A549 (cell line): ENCODE measurements around the gene RCAN2. TPM values are rescaled to one million over a fixed set of nuclear protein-coding genes. Genes with fewer than 3 reads are reported as not detected.

Source experiments
- ATAC-seq, 2 experiments: fragments of 200-7000 bp in 1 of 2; fragments of >200 bp in 1 of 2; cut with Nextera tagmentation in 1 of 2; cut with Tn5 transposase in 1 of 2; 3 replicates each; pipeline versions ENCODE4 v1.8.0 to v1.9.1; 2018 to 2020; ENCODE audit warnings: mild to moderate bottlenecking in 1 of 2, moderate library complexity in 1 of 2
- CTCF ChIA-PET: fragments of 300-600 bp; sonication (Branson Sonifier 250); formaldehyde crosslinking; extraction: SDS; loops from one replicate; lab custom pipeline; 2021; ENCODE audit warnings: antibody characterized with exemption, inconsistent platforms; lab: Yijun Ruan, JAX
- POLR2A ChIA-PET: fragments of 350-600 bp; formaldehyde crosslinking; extraction: SDS; loops from one replicate; lab custom pipeline; 2021; ENCODE audit warnings: antibody characterized with exemption, inconsistent platforms; lab: Yijun Ruan, JAX
- DNase-seq, 2 experiments: peaks; one replicate each; pipeline versions ENCODE4 v3.0.0 to v3.0.0-alpha.2; 2011 to 2016; ENCODE audit warnings: low read depth in 1 of 2, low spot score in 1 of 2
- FAIRE-seq: peaks from 2 replicates; lab custom pipeline; 2011; peaks lifted over from hg19 to GRCh38; lab: Jason Lieb, UNC
- H3K27ac ChIP-seq, 2 experiments: fragments of >200 bp; sonication (Bioruptor Twin); formaldehyde crosslinking; 3 replicates each; pipeline ENCODE4 v1.5.1; 2016 to 2017
- H3K4me1 ChIP-seq: fragments of >200 bp; sonication (Bioruptor Twin); formaldehyde crosslinking; 3 replicates; pipeline ENCODE4 v1.6.1; 2016
- H3K4me2 ChIP-seq: fragments of >200 bp; sonication (Bioruptor Twin); formaldehyde crosslinking; 3 replicates; pipeline ENCODE4 v1.6.1; 2016
- H3K4me3 ChIP-seq: fragments of >200 bp; sonication (Bioruptor Twin); formaldehyde crosslinking; 3 replicates; pipeline ENCODE4 v1.5.1; 2016
- H3K9me3 ChIP-seq: fragments of >200 bp; sonication (Bioruptor Twin); formaldehyde crosslinking; 3 replicates; pipeline ENCODE4 v1.6.1; 2016
- CEBPB ChIP-seq, 2 experiments: fragments of >200 bp in 1 of 2; sonication (Bioruptor Twin) in 1 of 2; formaldehyde crosslinking in 1 of 2; IDR thresholded peaks; 2 replicates each; pipeline ENCODE4 v1.6.1; 2012 to 2016
- CHD4 ChIP-seq: fragments of 200-600 bp; sonication (generic); IDR thresholded peaks from 2 replicates; pipeline ENCODE4 v1.6.1; 2016; ENCODE audit warnings: antibody characterized with exemption, mild to moderate bottlenecking, borderline replicate concordance
- HDAC2 ChIP-seq: fragments of 200-600 bp; sonication (generic); IDR thresholded peaks from 2 replicates; pipeline ENCODE4 v1.6.1; 2016
- HEYL ChIP-seq: fragments of 250-450 bp; sonication (Bioruptor Pico); IDR thresholded peaks from 2 replicates; pipeline ENCODE4 v1.8.0; 2021; ENCODE audit warnings: mild to moderate bottlenecking, moderate library complexity
- HMGXB4 ChIP-seq: fragments of 250-450 bp; sonication (Bioruptor Pico); IDR thresholded peaks from 2 replicates; pipeline ENCODE4 v1.5.0; 2021; ENCODE audit warnings: mild to moderate bottlenecking, moderate library complexity, borderline replicate concordance
- HOXB13 ChIP-seq: fragments of 250-450 bp; sonication (Bioruptor Pico); IDR thresholded peaks from 2 replicates; pipeline ENCODE4 v1.5.0; 2020; ENCODE audit warnings: low read depth, mild to moderate bottlenecking, moderate library complexity
- HOXB5 ChIP-seq: fragments of 250-450 bp; sonication (Bioruptor Pico); IDR thresholded peaks from 2 replicates; pipeline ENCODE4 v1.5.0; 2020; ENCODE audit warnings: mild to moderate bottlenecking, moderate library complexity
- MAFK ChIP-seq: fragments of 450-650 bp; IDR thresholded peaks from 2 replicates; pipeline ENCODE4 v1.6.1; 2014; ENCODE audit not compliant: partially characterized antibody
- PBX3 ChIP-seq: IDR thresholded peaks from 2 replicates; pipeline ENCODE4 v1.6.1; 2012
- PHF8 ChIP-seq: fragments of 200-600 bp; sonication (generic); IDR thresholded peaks from 2 replicates; pipeline ENCODE4 v1.6.1; 2016; ENCODE audit warnings: low read depth, mild to moderate bottlenecking, antibody characterized with exemption, moderate library complexity, borderline replicate concordance
- POLR2AphosphoS2 ChIP-seq: conservative IDR thresholded peaks from 2 replicates; pipeline ENCODE4 v1.6.1; 2012; ENCODE audit warnings: low read length, improper control_type of control experiment, inconsistent platforms
- RAD21 ChIP-seq, 2 experiments: fragments of >200 bp in 1 of 2; sonication (Bioruptor Twin) in 1 of 2; formaldehyde crosslinking in 1 of 2; IDR thresholded peaks in 1 of 2; conservative IDR thresholded peaks in 1 of 2; 2 replicates in 1 of 2; 3 replicates in 1 of 2; pipeline ENCODE4 v1.6.1; 2012 to 2018; ENCODE audit warnings: inconsistent platforms in 1 of 2
- RARB ChIP-seq: fragments of 250-450 bp; sonication (Bioruptor Pico); IDR thresholded peaks from 2 replicates; pipeline ENCODE4 v1.8.0; 2021; ENCODE audit warnings: mild to moderate bottlenecking, moderate library complexity
- RCOR1 ChIP-seq: fragments of 150-350 bp; IDR thresholded peaks from 2 replicates; pipeline ENCODE4 v1.6.1; 2014; ENCODE audit warnings: antibody characterized with exemption, low read length, low read depth
- RFX5 ChIP-seq: fragments of 450-650 bp; IDR thresholded peaks from 2 replicates; pipeline ENCODE4 v1.7.1; 2014; ENCODE audit warnings: antibody characterized with exemption, mild to moderate bottlenecking, moderate library complexity
- TP53 ChIP-seq: fragments of 250-450 bp; sonication (Bioruptor Pico); IDR thresholded peaks from 2 replicates; pipeline ENCODE4 v1.5.0; 2021; ENCODE audit warnings: mild to moderate bottlenecking, moderate library complexity
- ZC3H11A ChIP-seq: fragments of 450-650 bp; IDR thresholded peaks from 2 replicates; pipeline ENCODE4 v1.6.1; 2014; ENCODE audit warnings: antibody characterized with exemption, mild to moderate bottlenecking
- ZNF302 ChIP-seq: fragments of 250-450 bp; sonication (Bioruptor Pico); IDR thresholded peaks from 2 replicates; pipeline ENCODE4 v1.9.0; 2021; ENCODE audit warnings: inconsistent platforms, mild to moderate bottlenecking, moderate library complexity
- WGBS: methylation state at CpG from one replicate; pipeline ENCODE4 v1.1.6; 2017; ENCODE audit errors: missing lambda C conversion rate; 5-methylcytosine and 5-hydroxymethylcytosine counted together
- polyA plus RNA-seq, 4 experiments: library from polyadenylated mRNA; depleted of rRNA in 3 of 4; stranded (reverse); fragments of >200 nt; fragmentation: RNase III in 1 of 4; extraction: RNeasy Plus Mini Kit Qiagen cat#74134 plus additional on column Dnase treatment in 1 of 4; gene quantifications; 2 replicates in 3 of 4; 3 replicates in 1 of 4; pipeline ENCODE4 v1.2.3, GENCODE V29; 2011 to 2017
- TF ChIP-seq, protein P1 (sequence below): fragments of 450-650 bp; IDR thresholded peaks from 2 replicates; pipeline ENCODE4 v1.6.1; 2014; ENCODE audit warnings: antibody characterized with exemption
- TF ChIP-seq, protein P2 (sequence below): fragments of 250-450 bp; sonication (Bioruptor Pico); IDR thresholded peaks from 2 replicates; pipeline ENCODE4 v1.5.0; 2020; ENCODE audit warnings: low read depth, mild to moderate bottlenecking, moderate library complexity

RCAN2 gene
- polyA plus RNA-seq, 2 of the 4 experiments (the other 2 are of a cell fraction): not detected

DNA sequence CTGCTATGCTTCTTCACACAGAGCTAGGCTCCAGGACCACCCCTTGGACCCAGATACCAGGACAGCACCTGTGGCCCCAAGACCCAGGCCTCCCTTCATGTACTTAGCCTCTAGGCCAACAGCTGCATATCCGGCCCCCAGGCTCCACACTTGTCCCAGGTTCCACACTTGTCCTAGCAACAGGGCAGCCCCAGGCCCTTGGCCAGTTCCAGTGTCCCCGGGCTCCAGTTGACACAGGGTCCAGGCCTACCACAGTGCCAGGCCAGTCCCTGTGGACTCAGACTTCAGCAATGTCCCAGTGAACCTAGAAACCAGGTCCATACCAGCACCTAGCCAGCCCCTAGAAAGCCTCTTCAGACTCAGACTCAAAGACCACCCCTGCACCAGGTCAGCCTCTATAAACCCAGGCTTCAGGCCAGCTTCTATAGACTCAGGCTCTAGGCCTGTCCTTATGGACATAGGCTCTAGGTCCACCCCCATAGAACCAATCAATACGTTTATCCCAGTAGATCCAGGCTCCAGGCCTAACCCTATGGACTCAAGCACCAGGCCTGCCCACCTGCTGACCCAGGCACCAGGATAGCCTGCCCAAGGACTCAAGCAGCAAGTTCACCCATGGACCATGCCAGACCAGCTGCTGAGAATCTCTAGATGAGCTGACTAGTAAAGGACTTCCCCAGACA is 46.3 kb downstream of the RCAN2 start:
- POLR2A ChIA-PET: no interaction called here
- Histone ChIP-seq H3K4me1 (no peaks in the 10 kb centered on the region), H3K4me2 (no peak overlapping the region), H3K27ac (no peak overlapping the region), H3K4me3 (no peak overlapping the region), H3K9me3 (no peaks in the 10 kb centered on the region)
- TF ChIP-seq PHF8 (no peak), POLR2AphosphoS2 (no peak), RAD21 (conservative IDR thresholded peaks at IDR 0.05 in 1 of 2, IDR thresholded peaks at IDR 0.05 in 1 of 2) (no peak), MAFK (no peak), RARB (CRISPR knock-in tag) (no peak), TP53 (CRISPR knock-in tag) (no peak), ZNF302 (CRISPR knock-in tag) (no peak), ZC3H11A (no peak), HOXB5 (no peak), HEYL (CRISPR knock-in tag) (no peak), HMGXB4 (no peak)
- TF ChIP-seq, protein P1, sequence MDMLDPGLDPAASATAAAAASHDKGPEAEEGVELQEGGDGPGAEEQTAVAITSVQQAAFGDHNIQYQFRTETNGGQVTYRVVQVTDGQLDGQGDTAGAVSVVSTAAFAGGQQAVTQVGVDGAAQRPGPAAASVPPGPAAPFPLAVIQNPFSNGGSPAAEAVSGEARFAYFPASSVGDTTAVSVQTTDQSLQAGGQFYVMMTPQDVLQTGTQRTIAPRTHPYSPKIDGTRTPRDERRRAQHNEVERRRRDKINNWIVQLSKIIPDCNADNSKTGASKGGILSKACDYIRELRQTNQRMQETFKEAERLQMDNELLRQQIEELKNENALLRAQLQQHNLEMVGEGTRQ: no peak
- CTCF ChIA-PET: no interaction called here
- ATAC-seq (no peak), FAIRE-seq (no peak), DNase-seq (no peak)
- no CpG with 5 or more reads among the region's 3 CpGs for WGBS

GRCh38 chr6:46443623-46444022 is 47.6 kb downstream of the RCAN2 start:
- H3K27ac ChIP-seq: no peak overlapping the region
- WGBS: 33% methylated on average over 3 of the region's 3 CpGs
- FAIRE-seq (no peak), ATAC-seq (no peak), DNase-seq (no peak)
- no peak overlapping the region for H3K4me3 ChIP-seq
- ChIA-PET POLR2A (no interaction called here), CTCF (no interaction called here)
- TF ChIP-seq RARB (CRISPR knock-in tag): no peak
- TF ChIP-seq RFX5: no peak
- TF ChIP-seq, protein P2, sequence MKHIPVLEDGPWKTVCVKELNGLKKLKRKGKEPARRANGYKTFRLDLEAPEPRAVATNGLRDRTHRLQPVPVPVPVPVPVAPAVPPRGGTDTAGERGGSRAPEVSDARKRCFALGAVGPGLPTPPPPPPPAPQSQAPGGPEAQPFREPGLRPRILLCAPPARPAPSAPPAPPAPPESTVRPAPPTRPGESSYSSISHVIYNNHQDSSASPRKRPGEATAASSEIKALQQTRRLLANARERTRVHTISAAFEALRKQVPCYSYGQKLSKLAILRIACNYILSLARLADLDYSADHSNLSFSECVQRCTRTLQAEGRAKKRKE (CRISPR knock-in tag): no peak
- no peak for TF ChIP-seq PBX3
- no peak for TF ChIP-seq CEBPB (IDR thresholded peaks at IDR 0.05)
- TF ChIP-seq HOXB13: no peak
- TF ChIP-seq HEYL (CRISPR knock-in tag): no peak
- TF ChIP-seq CHD4: no peak
- no peak for TF ChIP-seq HDAC2
- TF ChIP-seq PHF8: no peak
- no peak for TF ChIP-seq RCOR1
- TF ChIP-seq ZC3H11A: no peak
- no peak overlapping the region for H3K4me2 ChIP-seq
- H3K9me3 ChIP-seq: no peaks in the 10 kb centered on the region
- H3K4me1 ChIP-seq: no peaks in the 10 kb centered on the region
